Ovary (tissue), 9 donors: Measurements from ENCODE around the gene VIPR1. TPM values are rescaled to one million over a fixed set of nuclear protein-coding genes. Genes with fewer than 3 reads are reported as not detected.
A peak's percentile ranks its signal among the peaks of the same experiment; 100 is the strongest.

Experiments used
- DNase-seq, 5 donors: peaks; one replicate each; pipeline ENCODE4 v3.0.0-alpha.2; 2019 to 2020
- H3K27ac ChIP-seq, 2 donors: fragments of 200-600 bp; one replicate each; pipeline versions ENCODE4 v1.5.1 to v1.8.0; 2019 to 2022
- H3K27me3 ChIP-seq: fragments of 200-600 bp; one replicate; pipeline ENCODE4 v1.8.0; 2022
- H3K36me3 ChIP-seq: fragments of 200-600 bp; sonication (generic); one replicate; pipeline ENCODE4 v1.5.1; 2019
- H3K4me1 ChIP-seq: one replicate; pipeline ENCODE4 v1.8.1; 2013; ENCODE audit warnings: mild to moderate bottlenecking, moderate library complexity; ENCODE audit not compliant: insufficient read depth
- H3K4me3 ChIP-seq: fragments of 200-600 bp; sonication (generic); one replicate; pipeline ENCODE4 v1.5.1; 2017
- H3K9me3 ChIP-seq, 2 donors: fragments of 200-600 bp in 1 of 2; sonication (generic) in 1 of 2; one replicate each; pipeline versions ENCODE4 v1.5.1 to v1.8.1; 2013 to 2019; ENCODE audit warnings: mild to moderate bottlenecking in 1 of 2, moderate library complexity in 1 of 2
- EP300 ChIP-seq: sonication (generic); formaldehyde crosslinking; IDR thresholded peaks from one replicate; pipeline ENCODE4 v1.6.1; 2017; ENCODE audit warnings: antibody characterized with exemption
- POLR2A ChIP-seq: fragments of 450-650 bp; IDR thresholded peaks from one replicate; pipeline ENCODE4 v1.6.1; 2017; ENCODE audit warnings: antibody characterized with exemption, mild to moderate bottlenecking, moderate library complexity
- WGBS, 3 donors: extraction: QIAGEN DNeasy Blood & Tissue Kit in 1 of 3; methylation state at CpG; one replicate each; pipeline versions ENCODE4 v1.1.5 to v1.1.7; 2013 to 2017; 5-methylcytosine and 5-hydroxymethylcytosine counted together
- intact Hi-C, 4 donors: fragments of 100-400 bp; cut with DNase I; formaldehyde crosslinking; loops; one replicate each; pipeline versions ENCODE4 v1.11.0 to v1.15.1; 2022 to 2023
- polyA plus RNA-seq, 2 donors: library from polyadenylated mRNA; stranded (reverse); fragments of 200-250 nt in 1 of 2; fragments of 350-450 nt in 1 of 2; fragmentation: Illumina TruSeq in 1 of 2; extraction: RNeasy Lipid Tissue Mini Kit (QIAGEN cat#74804) in 1 of 2; gene quantifications; one replicate each; pipeline ENCODE4 v1.2.3, GENCODE V29; 2013 to 2014
- total RNA-seq, 7 donors: library from RNA; depleted of rRNA in 2 of 7; stranded (reverse); fragments of >200 nt in 2 of 7; fragmentation: NEBNext Ultra II Directional in 3 of 7; extraction: Animal tissue kit (Norgen Biotek cat#: 25700) in 3 of 7; gene quantifications; one replicate each; pipeline versions ENCODE4 v1.1.0 to v1.2.4, GENCODE V29; 2016 to 2023
- TF ChIP-seq, protein P1 (sequence below), 3 donors: fragments of 450-650 bp in 2 of 3; fragments of 200-600 bp in 1 of 3; IDR thresholded peaks; one replicate each; pipeline versions ENCODE4 v1.5.1 to v1.8.0; 2016 to 2022; ENCODE audit warnings: antibody characterized with exemption in 3 of 3, mild to moderate bottlenecking in 1 of 3
- donor health status: DM: no; HTN: no; CAD: no; lungs with moderate emphysema.
- donor health status: DM: no; HTN: no; CAD: no.
- donor health status: Bipolar disorder and iron deficiency.
- donor health status: DM: yes; HTN: yes; CAD: no.
- donor health status: DM: no; HTN: no; CAD: no.
- donor health status: DM: yes; HTN: yes; CAD: no.

The VIPR1 gene
- total and polyA plus RNA-seq, 9 donors: 0.12 to 2.2 (median 0.47) TPM

DNA sequence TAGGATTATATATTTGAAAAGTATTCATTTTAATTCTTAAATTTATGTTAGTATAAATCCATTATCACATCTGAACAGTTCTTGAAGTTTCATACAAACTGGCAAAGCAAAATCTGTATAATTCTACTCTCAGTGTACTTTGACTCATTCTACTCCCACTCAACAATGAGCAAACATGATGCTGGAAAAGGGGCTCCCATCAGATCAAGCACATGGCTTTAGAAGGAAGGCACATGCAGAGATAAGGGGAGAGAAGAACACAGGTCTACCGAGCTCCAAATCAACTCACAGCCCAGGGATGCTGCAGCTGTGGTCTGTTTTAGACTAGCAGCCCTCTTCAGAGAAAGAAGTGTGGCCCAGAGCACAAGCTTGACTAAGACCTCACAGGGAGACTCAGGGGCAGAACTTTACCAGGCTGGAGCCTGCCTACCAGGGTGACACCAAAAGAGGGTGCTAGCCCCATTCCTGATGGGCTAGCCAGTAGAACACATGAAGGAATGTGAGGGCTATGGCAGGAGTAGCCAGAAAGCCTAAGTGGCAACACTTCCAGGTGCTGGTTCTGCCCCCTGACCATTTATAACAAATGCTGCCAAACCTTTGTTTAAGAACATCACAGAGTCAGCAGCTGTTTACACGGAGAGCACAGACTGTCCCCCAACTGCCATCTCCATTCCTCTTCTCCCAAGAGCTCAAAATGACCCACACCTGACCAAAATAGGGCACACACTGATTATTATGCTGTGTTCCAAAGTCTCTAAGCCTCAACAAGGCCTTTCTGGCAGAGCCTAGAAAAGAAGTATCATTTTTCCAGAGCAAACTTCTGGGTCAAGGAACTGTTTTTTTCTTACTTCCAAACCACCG lies 59.8 kb downstream of the VIPR1 start:
- WGBS, 3 donors: 5 to 27% (median 8%) methylated on average over 3 of the region's 3 CpGs

DNA sequence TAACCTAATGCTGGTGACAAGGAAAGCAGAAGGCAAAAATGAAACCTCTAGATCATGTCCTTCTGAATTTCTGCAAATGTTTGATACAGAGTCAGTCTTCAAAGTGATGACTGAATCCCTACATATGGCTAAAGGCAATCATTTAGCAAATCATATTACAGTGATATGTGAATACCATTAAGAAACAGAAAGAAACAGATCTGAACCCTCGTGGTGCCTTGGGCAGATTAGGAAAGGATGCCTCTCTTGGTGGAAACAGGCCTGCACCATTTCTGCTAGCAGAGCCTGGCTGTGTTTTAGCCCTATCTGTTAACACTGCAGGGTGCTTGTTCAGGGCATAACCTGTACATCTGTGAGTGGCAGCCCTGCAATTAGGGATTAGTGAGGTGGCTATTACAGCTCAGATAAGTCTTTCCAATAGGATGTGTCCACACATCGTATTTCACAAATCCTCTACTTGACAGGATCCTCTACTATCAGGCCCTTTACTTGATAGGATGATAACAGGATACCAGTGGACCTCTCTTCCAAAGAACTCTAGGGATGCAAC lies 67.2 kb downstream of the VIPR1 start:
- Histone ChIP-seq H3K4me1 (no peaks in the 10 kb centered on the region), H3K27me3 (no peaks in the 10 kb centered on the region), H3K36me3 (no peaks in the 10 kb centered on the region), H3K27ac (no peak overlapping the region), H3K9me3 (no peaks in the 10 kb centered on the region), H3K4me3 (no peak overlapping the region)
- TF ChIP-seq EP300 (no peak), POLR2A (no peak)
- TF ChIP-seq, protein P1, sequence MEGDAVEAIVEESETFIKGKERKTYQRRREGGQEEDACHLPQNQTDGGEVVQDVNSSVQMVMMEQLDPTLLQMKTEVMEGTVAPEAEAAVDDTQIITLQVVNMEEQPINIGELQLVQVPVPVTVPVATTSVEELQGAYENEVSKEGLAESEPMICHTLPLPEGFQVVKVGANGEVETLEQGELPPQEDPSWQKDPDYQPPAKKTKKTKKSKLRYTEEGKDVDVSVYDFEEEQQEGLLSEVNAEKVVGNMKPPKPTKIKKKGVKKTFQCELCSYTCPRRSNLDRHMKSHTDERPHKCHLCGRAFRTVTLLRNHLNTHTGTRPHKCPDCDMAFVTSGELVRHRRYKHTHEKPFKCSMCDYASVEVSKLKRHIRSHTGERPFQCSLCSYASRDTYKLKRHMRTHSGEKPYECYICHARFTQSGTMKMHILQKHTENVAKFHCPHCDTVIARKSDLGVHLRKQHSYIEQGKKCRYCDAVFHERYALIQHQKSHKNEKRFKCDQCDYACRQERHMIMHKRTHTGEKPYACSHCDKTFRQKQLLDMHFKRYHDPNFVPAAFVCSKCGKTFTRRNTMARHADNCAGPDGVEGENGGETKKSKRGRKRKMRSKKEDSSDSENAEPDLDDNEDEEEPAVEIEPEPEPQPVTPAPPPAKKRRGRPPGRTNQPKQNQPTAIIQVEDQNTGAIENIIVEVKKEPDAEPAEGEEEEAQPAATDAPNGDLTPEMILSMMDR (IDR thresholded peaks at IDR 0.05): no peak
- DNase-seq: no peak
- intact Hi-C loops: no loop called here
- 75 to 89% (median 88%) methylated on average over 2 of the region's 2 CpGs for WGBS, 3 donors

More for the DNA sequence above, 59.8 kb downstream of the VIPR1 start:
- Histone ChIP-seq H3K27ac (peak overlapping the region in 1 of 2 donors; percentile 36), H3K9me3 (no peaks in the 10 kb centered on the region), H3K4me3 (no peak overlapping the region), H3K36me3 (no peaks in the 10 kb centered on the region), H3K4me1 (peaks cover 7% of the 10 kb centered on the region), H3K27me3 (no peaks in the 10 kb centered on the region)
- intact Hi-C loops: no loop called here
- no peak for DNase-seq
- TF ChIP-seq, protein P1 (IDR thresholded peaks at IDR 0.05): no peak
- no peak for TF ChIP-seq EP300
- no peak for TF ChIP-seq POLR2A

DNA sequence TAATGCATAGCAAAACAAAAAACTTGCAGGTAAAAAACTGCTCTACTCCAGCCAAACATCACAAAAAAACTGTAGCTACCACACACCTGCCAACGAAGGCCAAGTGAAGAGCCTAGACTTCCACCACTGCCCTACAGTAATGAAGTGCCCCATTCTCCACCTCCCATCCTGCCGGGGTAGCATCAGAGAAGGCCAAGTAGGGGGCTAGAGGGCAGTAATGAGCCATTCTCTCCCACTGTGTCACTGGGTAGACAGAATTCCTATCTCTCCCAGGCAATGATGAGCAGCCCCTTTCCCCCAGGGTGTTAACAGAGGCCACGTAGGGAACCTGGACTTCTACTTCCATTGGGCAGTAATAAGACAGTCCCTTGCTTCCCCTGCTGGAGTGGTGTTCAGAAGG lies 69.8 kb downstream of the VIPR1 start:
- DNase-seq: no peak
- H3K4me1 ChIP-seq: no peaks in the 10 kb centered on the region
- no peaks in the 10 kb centered on the region for H3K9me3 ChIP-seq
- TF ChIP-seq EP300 (no peak), POLR2A (no peak)
- TF ChIP-seq, protein P1 (IDR thresholded peaks at IDR 0.05): no peak
- WGBS, 3 donors: 68 to 76% (median 74%) methylated on average over 3 of the region's 3 CpGs
- intact Hi-C loops: no loop called here
- H3K4me3 ChIP-seq: no peak overlapping the region
- H3K27me3 ChIP-seq: no peaks in the 10 kb centered on the region
- no peaks in the 10 kb centered on the region for H3K36me3 ChIP-seq
- no peak overlapping the region for H3K27ac ChIP-seq

DNA sequence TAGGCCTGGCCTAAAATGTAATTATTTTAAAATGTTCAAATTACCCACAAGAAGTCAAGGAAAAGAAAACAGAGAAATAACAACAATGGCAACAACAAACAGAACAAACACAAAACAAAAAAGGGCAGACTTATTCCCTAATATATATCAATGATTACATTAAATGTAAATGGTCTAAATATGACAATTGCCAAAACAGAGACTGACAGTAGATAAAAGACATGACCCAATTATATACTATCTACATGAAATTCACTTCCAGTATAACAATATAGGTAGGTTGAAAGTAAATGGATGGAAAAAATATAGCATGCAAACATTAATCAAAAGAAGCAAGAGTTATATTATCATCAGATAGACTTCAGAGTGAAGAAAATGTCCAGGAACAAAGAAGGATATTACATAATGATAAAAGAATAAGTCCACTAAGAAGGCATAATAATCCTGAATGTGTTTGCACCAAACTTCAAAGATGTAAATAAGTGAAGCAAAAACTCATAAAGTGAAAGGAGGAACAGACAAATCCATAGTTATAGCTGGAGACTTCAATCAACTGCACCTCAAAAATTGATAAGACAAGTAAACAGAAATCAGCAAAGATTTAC lies 72.8 kb downstream of the VIPR1 start:
- Histone ChIP-seq H3K27ac (no peak overlapping the region), H3K4me1 (no peaks in the 10 kb centered on the region), H3K9me3 (no peaks in the 10 kb centered on the region), H3K4me3 (no peak overlapping the region), H3K27me3 (no peaks in the 10 kb centered on the region), H3K36me3 (no peaks in the 10 kb centered on the region)
- DNase-seq: no peak
- TF ChIP-seq, protein P1 (IDR thresholded peaks at IDR 0.05): no peak
- TF ChIP-seq POLR2A (no peak), EP300 (no peak)
- intact Hi-C loops: no loop called here
